Activated CD4-positive, alpha-beta T cell treated with anti-CD3 and anti-CD28 coated beads for 24 hours (primary cell): ENCODE measurements around the gene INSM1.
A peak's percentile ranks its signal among the peaks of the same experiment; 100 is the strongest.

Experiments used
- DNase-seq, 2 donors: peaks; one replicate each; pipeline ENCODE4 v3.0.0-alpha.2; 2020; ENCODE audit warnings: low read depth in 2 of 2

The INSM1 gene

GRCh38 chr20:20393207-20394120 is 25.6 kb downstream of the INSM1 start:
- DNase-seq: no peak

GRCh38 chr20:20395087-20395486 is 27.2 kb downstream of the INSM1 start:
- no peak for DNase-seq

DNA sequence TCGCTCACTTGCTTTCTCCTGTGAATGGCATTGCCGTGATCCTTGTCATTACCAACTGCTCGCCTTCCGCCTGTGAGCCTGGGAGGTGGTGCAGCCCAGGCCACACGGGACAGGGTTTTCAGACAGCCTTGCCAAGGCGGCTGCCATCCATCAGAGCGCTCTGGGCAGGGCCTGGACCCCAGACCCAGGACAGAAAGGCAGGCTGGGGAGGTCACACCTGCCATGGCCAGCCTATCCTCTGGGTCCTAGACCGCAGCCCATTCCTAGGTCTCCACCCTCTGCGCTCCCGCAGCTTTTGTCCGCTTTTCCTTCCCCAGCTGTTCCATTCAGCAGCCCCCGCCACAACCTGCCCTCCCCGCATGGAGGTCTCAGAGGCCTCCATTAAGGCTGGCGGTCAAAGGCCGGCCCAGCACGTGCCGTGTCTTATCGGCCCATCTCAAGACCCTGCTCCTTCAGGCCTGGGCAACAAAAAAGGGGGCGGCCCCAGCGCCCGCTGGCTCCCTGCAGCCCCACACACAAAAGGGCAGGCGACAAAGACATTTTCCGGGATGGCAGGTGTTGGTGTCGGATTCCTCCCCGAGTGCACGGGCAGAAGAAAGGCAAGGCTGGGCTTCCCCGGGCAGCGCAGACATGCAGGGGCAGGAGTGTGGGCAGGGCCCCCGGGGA is 28.1 kb downstream of the INSM1 start:
- no peak for DNase-seq

DNA sequence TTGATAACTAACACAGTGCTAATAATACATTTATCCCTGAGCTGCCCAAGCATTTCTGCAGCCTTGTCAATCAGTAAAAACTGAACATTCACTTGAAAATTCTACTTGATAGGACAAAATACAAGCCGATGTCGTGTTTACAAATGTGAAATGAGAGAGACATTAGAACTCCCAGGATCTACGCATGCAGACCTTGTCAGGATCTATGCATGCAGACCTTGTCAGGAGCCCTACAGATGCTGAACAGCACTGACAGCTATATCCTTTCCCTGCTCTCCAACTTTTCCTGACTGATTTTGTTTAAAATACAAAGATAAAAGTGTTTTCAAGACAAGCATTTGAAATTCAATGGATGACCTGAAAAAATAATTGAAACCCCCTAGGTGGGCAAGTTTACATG is 28.9 kb downstream of the INSM1 start:
- DNase-seq: no peak

DNA sequence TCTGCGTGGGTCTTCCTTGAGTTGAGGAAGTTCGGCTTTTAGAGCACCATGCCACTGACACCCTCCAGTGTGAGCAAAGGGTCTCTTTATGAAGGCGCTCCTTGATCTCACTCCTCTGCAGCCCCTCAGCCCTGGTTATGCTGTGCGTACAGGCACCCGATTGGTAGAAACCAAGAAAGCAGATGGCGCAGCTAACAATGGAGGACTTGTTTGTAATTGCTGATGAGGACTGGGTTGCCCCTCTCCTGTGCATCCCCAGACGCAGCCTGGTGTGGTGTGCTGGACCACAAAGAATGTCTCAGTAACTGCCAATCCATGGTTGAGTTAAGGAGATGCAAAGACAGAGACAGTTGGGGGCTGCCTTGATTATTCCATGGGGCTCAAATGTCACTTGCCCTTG is 30.2 kb downstream of the INSM1 start:
- no peak for DNase-seq

DNA sequence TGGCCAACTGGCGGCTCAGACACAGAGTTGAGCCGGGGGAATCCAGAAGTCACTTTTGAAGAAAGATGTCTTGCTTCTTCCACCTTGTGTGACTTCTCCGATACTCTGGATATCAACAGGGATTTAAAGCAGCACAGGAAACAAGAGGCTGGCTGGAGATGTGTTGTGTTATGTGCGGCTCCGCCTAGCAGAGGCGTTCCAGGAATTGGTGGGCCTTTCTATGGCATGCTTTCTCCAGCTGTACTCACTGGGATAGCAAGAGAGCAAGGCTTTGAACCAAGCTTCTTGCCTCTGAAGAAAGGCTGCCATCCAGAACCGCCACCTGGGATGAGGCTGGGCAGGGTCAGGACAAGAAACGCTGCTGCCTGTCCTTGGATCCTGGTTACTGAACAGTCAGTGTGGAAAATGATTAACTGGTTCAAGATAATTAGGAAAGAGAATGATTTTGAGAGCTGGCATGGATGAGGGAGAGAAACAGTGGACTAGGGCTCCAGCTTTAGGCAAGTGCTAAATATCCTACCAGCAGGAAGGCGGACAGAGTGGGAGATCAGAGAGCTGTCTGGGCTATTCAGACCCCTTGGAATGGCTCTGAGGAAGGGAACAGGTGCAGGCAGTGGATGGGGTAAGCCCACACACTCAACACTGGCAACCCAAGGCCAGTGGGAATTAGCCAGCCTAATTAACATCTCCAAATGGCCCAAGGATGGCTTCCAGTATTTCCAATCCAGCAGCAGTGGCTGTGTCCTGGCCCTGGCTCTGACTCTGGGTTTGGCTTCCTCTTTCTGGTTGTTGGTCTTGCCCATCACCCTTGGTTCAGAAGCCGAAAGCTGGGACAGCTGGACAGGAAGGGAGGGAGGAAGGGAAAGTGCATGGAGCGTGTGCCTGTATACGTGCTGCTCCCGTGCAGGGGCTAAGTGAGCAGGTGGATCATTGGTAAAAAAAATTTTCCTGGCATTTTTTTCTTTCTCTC is 31.9 kb downstream of the INSM1 start:
- DNase-seq: no peak

DNA sequence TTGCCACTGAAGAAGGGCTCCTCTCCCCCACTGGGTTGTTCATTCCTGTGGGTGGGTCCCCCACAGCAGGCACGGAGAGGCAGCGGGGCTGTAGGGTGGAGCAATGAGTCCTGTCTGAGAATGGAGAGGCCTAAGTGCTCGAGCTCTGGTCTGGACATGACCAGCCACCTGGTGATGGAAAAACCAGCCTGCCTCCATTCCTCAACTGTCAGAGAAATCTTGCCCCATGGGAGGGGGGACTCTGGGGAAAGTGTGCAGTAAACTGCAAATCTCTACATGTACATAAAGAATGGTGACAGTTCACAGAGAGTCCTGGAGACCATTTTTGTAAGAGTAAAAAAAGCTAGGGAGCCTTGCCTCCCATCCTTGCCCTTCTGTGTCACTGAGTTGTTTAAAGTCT is 34.1 kb downstream of the INSM1 start:
- no peak for DNase-seq

- DNase-seq: no peak
Observed at GRCh38 chr20:20404633-20405032, 36.7 kb downstream of the INSM1 start.

DNA sequence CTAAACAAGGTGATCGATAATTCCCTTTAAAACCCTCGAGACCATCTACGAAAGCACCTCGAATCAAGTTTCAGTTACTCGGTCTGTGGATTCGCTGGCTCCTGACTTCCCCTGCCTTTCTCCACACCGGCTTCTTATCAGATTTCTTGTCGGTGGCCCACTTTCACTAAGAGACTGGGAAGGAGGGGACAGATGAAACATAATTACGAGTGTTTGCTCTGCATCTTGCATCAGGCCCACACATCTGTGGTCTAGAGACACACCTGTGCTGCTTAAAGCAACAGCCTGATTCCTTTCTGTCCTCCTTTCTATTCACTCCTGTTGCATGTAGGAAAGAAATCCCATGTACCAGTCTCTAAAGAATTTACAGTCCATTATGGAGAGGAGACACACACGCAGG is 37.7 kb downstream of the INSM1 start:
- DNase-seq: no peak

GRCh38 chr20:20406306-20406705 is 38.4 kb downstream of the INSM1 start:
- DNase-seq: no peak

DNA sequence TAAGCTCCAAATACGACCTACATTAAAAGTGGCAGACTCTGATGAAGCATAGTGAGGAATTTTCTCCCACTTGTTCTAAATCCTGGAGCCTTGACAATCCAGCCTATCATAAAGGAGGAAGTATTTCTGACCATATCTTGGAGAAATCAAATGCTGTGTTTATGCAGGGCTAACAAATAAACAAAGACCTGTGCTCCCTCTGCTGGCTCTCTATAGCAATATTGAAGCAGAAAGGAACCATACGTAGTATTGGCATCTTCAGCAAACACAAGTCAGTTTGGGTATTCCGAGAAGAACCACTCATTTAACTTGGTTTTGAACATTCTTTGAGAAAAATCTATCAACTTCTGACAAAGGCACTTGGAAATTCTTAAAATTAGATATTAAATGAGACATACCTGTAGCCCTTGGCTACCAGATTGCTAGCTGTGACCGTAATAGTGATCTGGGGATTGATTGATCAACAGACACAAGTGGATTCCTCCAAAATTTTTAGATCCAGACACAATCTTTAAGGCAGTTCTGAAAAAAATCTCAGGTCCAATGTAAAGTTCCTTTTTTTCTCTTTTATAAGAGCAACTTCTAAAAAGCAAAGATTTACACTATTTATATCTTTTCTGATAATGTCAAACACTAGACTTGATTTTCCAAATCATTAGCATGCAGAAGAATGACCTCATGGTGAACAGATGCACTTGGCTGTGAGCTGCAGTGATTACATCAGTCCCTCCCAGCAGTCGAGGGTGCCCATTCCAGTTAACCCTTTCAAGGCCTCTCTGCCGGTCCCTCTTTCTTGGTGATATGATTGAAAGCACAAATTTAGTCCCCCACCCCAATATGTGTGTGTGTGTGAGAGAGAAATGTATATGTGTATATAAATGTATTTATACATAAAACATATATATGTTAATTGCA is 40.2 kb downstream of the INSM1 start:
- no peak for DNase-seq

GRCh38 chr20:20409331-20409730 is 41.4 kb downstream of the INSM1 start:
- no peak for DNase-seq

GRCh38 chr20:20410678-20411077 is 42.8 kb downstream of the INSM1 start:
- no peak for DNase-seq

DNA sequence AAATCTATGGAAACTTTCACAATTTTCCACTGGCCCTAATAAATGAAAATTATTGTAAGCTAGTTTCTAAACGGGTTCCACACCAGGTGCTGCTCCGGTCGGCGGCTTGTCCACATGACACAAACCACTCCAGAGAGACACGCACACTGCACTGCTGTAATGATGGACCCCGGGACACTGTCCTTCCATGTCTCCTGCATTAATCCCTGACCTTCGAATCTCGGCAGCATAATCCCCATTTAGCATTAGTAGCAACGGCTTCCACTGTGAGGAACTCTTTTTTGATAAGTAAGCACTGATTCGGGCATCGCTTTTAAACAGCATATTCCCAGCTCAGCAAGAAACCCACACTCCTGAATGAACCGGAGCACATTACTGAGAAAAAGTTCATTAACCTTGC is 43.5 kb downstream of the INSM1 start:
- no peak for DNase-seq

GRCh38 chr20:20411836-20412235 is 43.9 kb downstream of the INSM1 start:
- DNase-seq: no peak

DNA sequence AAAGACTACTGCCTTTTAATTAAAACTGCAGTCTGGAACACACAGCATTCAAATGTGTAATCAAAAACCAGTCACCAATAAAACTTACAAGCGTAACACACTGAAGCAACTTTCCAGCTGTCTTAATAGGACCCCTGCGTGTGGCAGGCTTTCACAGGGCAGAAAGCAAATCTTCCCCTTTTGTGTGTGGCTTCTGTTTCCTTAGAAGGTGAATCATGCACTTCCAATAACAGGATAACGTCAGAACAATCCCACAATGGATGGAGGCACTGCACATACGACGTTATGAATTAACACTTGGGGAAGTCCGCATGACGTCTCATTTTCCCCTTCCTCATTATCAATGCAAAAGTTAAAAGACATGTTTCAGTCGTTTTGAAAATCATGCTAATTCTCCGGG is 44.8 kb downstream of the INSM1 start:
- peak in 1 of 2 donors; percentile 7 for DNase-seq

DNA sequence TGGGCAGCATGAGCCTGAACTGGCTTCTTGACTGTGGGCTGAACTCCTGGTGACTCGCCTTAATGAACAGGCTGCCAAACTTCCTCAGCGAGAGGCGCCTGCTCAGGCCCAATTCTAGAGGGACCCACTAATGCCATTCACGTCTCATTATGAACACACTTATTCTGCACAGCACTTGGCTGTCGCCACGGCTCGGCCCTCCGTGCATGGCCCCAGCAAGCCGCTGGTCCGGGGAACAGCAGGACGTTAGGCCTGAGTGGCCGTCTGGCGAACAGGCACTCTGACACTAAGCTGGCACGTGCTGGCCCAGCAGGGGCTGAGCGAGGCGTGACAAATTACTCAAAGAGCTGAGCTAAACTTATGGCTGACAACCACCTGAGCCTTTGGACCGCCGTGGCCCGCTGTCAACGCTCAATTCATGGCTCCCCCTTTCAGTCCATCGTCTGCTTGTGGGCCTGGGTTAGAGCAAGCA is 45.9 kb downstream of the INSM1 start:
- no peak for DNase-seq

- no peak for DNase-seq
Observed at GRCh38 chr20:20414640-20415220, 46.8 kb downstream of the INSM1 start.

GRCh38 chr20:20415321-20415720 is 47.4 kb downstream of the INSM1 start:
- no peak for DNase-seq

DNA sequence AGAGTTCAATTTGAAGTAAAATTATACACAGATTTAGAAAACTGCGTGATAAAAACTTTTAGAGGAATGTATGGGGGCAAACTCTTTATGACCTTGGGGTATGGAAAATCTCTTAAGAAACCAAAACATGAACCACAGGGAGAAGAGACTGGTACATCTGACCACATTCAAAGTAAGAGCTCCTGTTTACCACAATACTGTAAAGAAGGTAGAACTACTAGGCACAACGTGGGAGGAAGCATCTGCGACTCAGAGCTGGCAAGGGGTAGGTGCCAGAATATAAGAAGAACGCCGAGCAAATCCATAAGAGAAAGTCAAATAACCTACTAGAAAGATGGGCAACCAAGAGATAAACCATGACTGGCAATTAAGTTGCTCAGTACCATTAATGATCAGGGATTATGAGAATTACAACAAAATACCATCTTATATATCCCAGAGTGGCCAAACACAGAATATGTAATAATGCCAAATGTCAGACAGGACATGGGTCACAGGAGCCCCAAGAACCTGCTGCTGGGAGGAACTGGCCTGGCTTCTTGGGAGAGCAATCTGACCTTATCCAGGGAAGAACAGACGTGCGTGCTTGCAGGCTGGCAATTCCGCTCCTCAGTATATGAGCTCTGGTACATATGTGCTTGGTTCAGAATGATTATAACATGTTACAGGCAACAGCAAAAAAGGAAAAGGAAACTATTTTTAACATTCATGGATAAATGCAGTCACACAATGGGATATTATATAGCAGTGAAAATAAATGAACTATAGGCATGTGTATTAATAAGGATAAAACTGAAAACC is 50.2 kb downstream of the INSM1 start:
- no peak for DNase-seq
